ENCODE data around the gene DOCK2. TPM values are rescaled to one million over a fixed set of nuclear protein-coding genes. Genes with fewer than 3 reads are reported as not detected.
A peak's percentile ranks its signal among the peaks of the same experiment; 100 is the strongest.

DOCK2 gene
- total RNA-seq, 3 donors from 2014 or later: 13.4 to 43.8 (median 19.8) TPM

GRCh38 chr5:169744336-169744735 is 107.3 kb downstream of the DOCK2 start:
- Histone ChIP-seq H3K9me3 (no peaks in the 10 kb centered on the region), H3K4me3 (no peak overlapping the region), H3K27ac (peak overlapping the region in 1 of 2 donors; percentile 30), H3K4me1 (no peaks in the 10 kb centered on the region), H3K36me3 (no peaks in the 10 kb centered on the region), H3K27me3 (no peaks in the 10 kb centered on the region)
- intact Hi-C loops (cut with DNase I; ENCODE audit: low total_unique reads): no loop called here
- TF ChIP-seq, protein P1, sequence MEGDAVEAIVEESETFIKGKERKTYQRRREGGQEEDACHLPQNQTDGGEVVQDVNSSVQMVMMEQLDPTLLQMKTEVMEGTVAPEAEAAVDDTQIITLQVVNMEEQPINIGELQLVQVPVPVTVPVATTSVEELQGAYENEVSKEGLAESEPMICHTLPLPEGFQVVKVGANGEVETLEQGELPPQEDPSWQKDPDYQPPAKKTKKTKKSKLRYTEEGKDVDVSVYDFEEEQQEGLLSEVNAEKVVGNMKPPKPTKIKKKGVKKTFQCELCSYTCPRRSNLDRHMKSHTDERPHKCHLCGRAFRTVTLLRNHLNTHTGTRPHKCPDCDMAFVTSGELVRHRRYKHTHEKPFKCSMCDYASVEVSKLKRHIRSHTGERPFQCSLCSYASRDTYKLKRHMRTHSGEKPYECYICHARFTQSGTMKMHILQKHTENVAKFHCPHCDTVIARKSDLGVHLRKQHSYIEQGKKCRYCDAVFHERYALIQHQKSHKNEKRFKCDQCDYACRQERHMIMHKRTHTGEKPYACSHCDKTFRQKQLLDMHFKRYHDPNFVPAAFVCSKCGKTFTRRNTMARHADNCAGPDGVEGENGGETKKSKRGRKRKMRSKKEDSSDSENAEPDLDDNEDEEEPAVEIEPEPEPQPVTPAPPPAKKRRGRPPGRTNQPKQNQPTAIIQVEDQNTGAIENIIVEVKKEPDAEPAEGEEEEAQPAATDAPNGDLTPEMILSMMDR (IDR thresholded peaks at IDR 0.05): no peak
- TF ChIP-seq POLR2A (IDR thresholded peaks at IDR 0.05): no peak
- no peak for TF ChIP-seq POLR2AphosphoS5 (IDR thresholded peaks at IDR 0.05)
- no peak for DNase-seq (ENCODE audit: low spot score in 2 of 2)

- Histone ChIP-seq H3K27me3 (no peaks in the 10 kb centered on the region), H3K4me3 (no peak overlapping the region), H3K9me3 (no peaks in the 10 kb centered on the region), H3K36me3 (no peaks in the 10 kb centered on the region), H3K4me1 (no peaks in the 10 kb centered on the region), H3K27ac (peak overlapping the region in 1 of 2 donors; percentile 12)
- intact Hi-C loops (cut with DNase I; ENCODE audit: low total_unique reads): no loop called here
- DNase-seq (ENCODE audit: low spot score in 2 of 2): peak in 1 of 2 donors; percentile 23
- TF ChIP-seq POLR2AphosphoS5 (IDR thresholded peaks at IDR 0.05) (no peak), POLR2A (IDR thresholded peaks at IDR 0.05) (no peak)
- TF ChIP-seq, protein P1 (IDR thresholded peaks at IDR 0.05): no peak
Observed at GRCh38 chr5:169745441-169746146, 108.5 kb downstream of the DOCK2 start.

- no peak for DNase-seq (ENCODE audit: low spot score in 2 of 2)
Observed at GRCh38 chr5:169746147-169746694, 109.1 kb downstream of the DOCK2 start.

GRCh38 chr5:169748174-169748573 is 111.1 kb downstream of the DOCK2 start:
- Histone ChIP-seq H3K4me1 (no peaks in the 10 kb centered on the region), H3K27ac (no peak overlapping the region), H3K4me3 (no peak overlapping the region), H3K36me3 (no peaks in the 10 kb centered on the region), H3K27me3 (no peaks in the 10 kb centered on the region), H3K9me3 (no peaks in the 10 kb centered on the region)
- DNase-seq (ENCODE audit: low spot score in 2 of 2): no peak
- TF ChIP-seq, protein P1 (IDR thresholded peaks at IDR 0.05): no peak
- TF ChIP-seq POLR2AphosphoS5 (IDR thresholded peaks at IDR 0.05): no peak
- no peak for TF ChIP-seq POLR2A (IDR thresholded peaks at IDR 0.05)
- intact Hi-C loops (cut with DNase I; ENCODE audit: low total_unique reads): no loop called here

More at GRCh38 chr5:169746147-169746694, 109.1 kb downstream of the DOCK2 start:
- no peaks in the 10 kb centered on the region for H3K27me3 ChIP-seq
- H3K4me3 ChIP-seq: no peak overlapping the region
- H3K27ac ChIP-seq: no peak overlapping the region
- no peaks in the 10 kb centered on the region for H3K4me1 ChIP-seq
- no peaks in the 10 kb centered on the region for H3K36me3 ChIP-seq
- intact Hi-C loops (cut with DNase I; ENCODE audit: low total_unique reads): no loop called here
- no peaks in the 10 kb centered on the region for H3K9me3 ChIP-seq
- TF ChIP-seq, protein P1 (IDR thresholded peaks at IDR 0.05): no peak
- no peak for TF ChIP-seq POLR2AphosphoS5 (IDR thresholded peaks at IDR 0.05)
- TF ChIP-seq POLR2A (IDR thresholded peaks at IDR 0.05): no peak

GRCh38 chr5:169749295-169749694 is 112.2 kb downstream of the DOCK2 start:
- Histone ChIP-seq H3K27ac (no peak overlapping the region), H3K4me1 (peaks cover 0 to 6% of the 10 kb centered on the region in 2 donors), H3K36me3 (no peaks in the 10 kb centered on the region), H3K27me3 (no peaks in the 10 kb centered on the region), H3K4me3 (no peak overlapping the region), H3K9me3 (no peaks in the 10 kb centered on the region)
- no peak for TF ChIP-seq POLR2A (IDR thresholded peaks at IDR 0.05)
- no peak for TF ChIP-seq POLR2AphosphoS5 (IDR thresholded peaks at IDR 0.05)
- TF ChIP-seq, protein P1 (IDR thresholded peaks at IDR 0.05): no peak
- DNase-seq (ENCODE audit: low spot score in 2 of 2): no peak
- intact Hi-C loops (cut with DNase I; ENCODE audit: low total_unique reads): no loop called here
